Hepatocyte (in vitro differentiated cells): ENCODE results near the gene COX4I2.
"Not testable (repeated sequence)": the region's sequence is repeated elsewhere in the genome, so short reads cannot be mapped to it uniquely, and the experiment has no call there.

Experiments used
- EZH2 ChIP-seq: fragments of 200-600 bp; sonication (generic); IDR thresholded peaks from 2 replicates; pipeline ENCODE4 v1.6.1; 2016; ENCODE audit warnings: antibody characterized with exemption, mild to moderate bottlenecking, borderline replicate concordance
- EZH2phosphoT487 ChIP-seq: fragments of 200-600 bp; sonication (generic); IDR thresholded peaks from one replicate; pipeline ENCODE4 v1.6.1; 2018; ENCODE audit warnings: antibody characterized with exemption, mild to moderate bottlenecking, low read depth, moderate library complexity; ENCODE audit not compliant: unreplicated experiment, severe bottlenecking
- TF ChIP-seq, protein P1 (sequence below): fragments of 200-600 bp; sonication (generic); IDR thresholded peaks from 2 replicates; pipeline ENCODE4 v1.5.1; 2016; ENCODE audit warnings: antibody characterized with exemption, mild to moderate bottlenecking; ENCODE audit not compliant: poor library complexity

DNA sequence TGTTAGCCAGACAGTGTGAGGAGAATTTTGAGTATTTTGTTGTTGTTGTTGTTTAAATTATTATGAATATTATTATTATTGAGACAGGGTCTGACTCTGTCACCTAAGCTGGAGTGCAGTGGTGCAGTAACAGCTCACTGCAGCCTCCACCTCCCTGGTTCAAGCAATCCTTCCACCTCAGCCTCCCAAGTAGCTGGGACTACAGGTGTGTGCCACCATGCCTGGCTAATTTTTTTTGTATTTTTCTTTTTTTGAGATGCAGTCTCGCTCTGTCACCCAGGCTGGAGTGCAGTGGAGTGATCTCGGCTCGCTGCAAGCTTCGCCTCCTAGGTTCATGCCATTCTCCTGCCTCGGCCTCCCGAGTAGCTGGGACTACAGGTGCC lies 14.6 kb upstream of the COX4I2 start:
- TF ChIP-seq, protein P1, sequence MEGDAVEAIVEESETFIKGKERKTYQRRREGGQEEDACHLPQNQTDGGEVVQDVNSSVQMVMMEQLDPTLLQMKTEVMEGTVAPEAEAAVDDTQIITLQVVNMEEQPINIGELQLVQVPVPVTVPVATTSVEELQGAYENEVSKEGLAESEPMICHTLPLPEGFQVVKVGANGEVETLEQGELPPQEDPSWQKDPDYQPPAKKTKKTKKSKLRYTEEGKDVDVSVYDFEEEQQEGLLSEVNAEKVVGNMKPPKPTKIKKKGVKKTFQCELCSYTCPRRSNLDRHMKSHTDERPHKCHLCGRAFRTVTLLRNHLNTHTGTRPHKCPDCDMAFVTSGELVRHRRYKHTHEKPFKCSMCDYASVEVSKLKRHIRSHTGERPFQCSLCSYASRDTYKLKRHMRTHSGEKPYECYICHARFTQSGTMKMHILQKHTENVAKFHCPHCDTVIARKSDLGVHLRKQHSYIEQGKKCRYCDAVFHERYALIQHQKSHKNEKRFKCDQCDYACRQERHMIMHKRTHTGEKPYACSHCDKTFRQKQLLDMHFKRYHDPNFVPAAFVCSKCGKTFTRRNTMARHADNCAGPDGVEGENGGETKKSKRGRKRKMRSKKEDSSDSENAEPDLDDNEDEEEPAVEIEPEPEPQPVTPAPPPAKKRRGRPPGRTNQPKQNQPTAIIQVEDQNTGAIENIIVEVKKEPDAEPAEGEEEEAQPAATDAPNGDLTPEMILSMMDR = not testable (repeated sequence)
- TF ChIP-seq EZH2phosphoT487, EZH2: not testable (repeated sequence)
